GM12878 (cell line): ENCODE data around the gene CAMTA1. TPM values are rescaled to one million over a fixed set of nuclear protein-coding genes. Genes with fewer than 3 reads are reported as not detected.

Source experiments
- ATAC-seq: fragments of 200-7000 bp; cut with Tn5 transposase; 3 replicates; pipeline ENCODE4 v1.9.1; 2020; ENCODE audit warnings: mild to moderate bottlenecking, moderate library complexity
- BruUV-seq: library from RNA; stranded (reverse); fragments of 400-500 nt; replicated peaks from 2 replicates; lab custom pipeline; 2021; lab: Mats Ljungman, UMichigan
- CTCF ChIA-PET: fragments of 300-600 bp; sonication (Branson Sonifier 250); formaldehyde crosslinking; extraction: SDS; loops from one replicate; lab custom pipeline; 2021; ENCODE audit warnings: inconsistent platforms; lab: Yijun Ruan, JAX
- POLR2A ChIA-PET: fragments of 350-600 bp; formaldehyde crosslinking; extraction: SDS; loops from one replicate; lab custom pipeline; 2021; ENCODE audit warnings: inconsistent platforms; lab: Charles Lee
- RAD21 ChIA-PET: fragments of 300-600 bp; sonication (Branson Sonifier 250); formaldehyde crosslinking; loops from one replicate; lab custom pipeline; 2023; ENCODE audit warnings: antibody characterized with exemption; ENCODE audit not compliant: unreplicated experiment; lab: Charles Lee
- SMC1A ChIA-PET: fragments of 300-600 bp; sonication (Branson Sonifier 250); formaldehyde crosslinking; loops from one replicate; lab custom pipeline; 2023; ENCODE audit not compliant: unreplicated experiment, uncharacterized antibody; lab: Charles Lee
- DNase-seq: peaks from one replicate; pipeline ENCODE4 v3.0.0-alpha.2; 2011; ENCODE audit warnings: low read depth, low spot score
- FAIRE-seq: peaks from 3 replicates; lab custom pipeline; 2011; peaks lifted over from hg19 to GRCh38; lab: Jason Lieb, UNC
- H2AFZ ChIP-seq: 2 replicates; pipeline ENCODE4 v1.6.0; 2011; ENCODE audit warnings: low read depth, low read length, control low read depth; ENCODE audit not compliant: control insufficient read depth
- H3K27ac ChIP-seq: 2 replicates; pipeline ENCODE4 v1.5.1; 2011; ENCODE audit warnings: control low read depth; ENCODE audit not compliant: control insufficient read depth, insufficient read depth
- H3K27me3 ChIP-seq, 2 experiments: replicated peaks in 1 of 2; 2 replicates each; pipeline versions ENCODE4 v1.6.0 to v1.6.1; 2011; ENCODE audit warnings: low read length in 1 of 2; ENCODE audit not compliant: control insufficient read depth in 2 of 2, insufficient read depth in 2 of 2
- H3K36me3 ChIP-seq, 2 experiments: 2 replicates each; pipeline ENCODE4 v1.5.1; 2011; ENCODE audit warnings: low read length in 1 of 2; ENCODE audit not compliant: control insufficient read depth in 2 of 2, insufficient read depth in 2 of 2
- H3K4me1 ChIP-seq: 2 replicates; pipeline ENCODE4 v1.6.1; 2011; ENCODE audit warnings: mild to moderate bottlenecking, low read length, moderate library complexity, mixed read lengths; ENCODE audit not compliant: control insufficient read depth, insufficient read depth
- H3K4me2 ChIP-seq: 2 replicates; pipeline ENCODE4 v1.6.0; 2011; ENCODE audit warnings: control low read depth; ENCODE audit not compliant: control insufficient read depth, insufficient read depth
- H3K4me3 ChIP-seq: fragments of 200-600 bp; sonication (generic); 2 replicates; pipeline ENCODE4 v1.5.1; 2016
- H3K79me2 ChIP-seq: 2 replicates; pipeline ENCODE4 v1.6.0; 2011; ENCODE audit warnings: low read length; ENCODE audit not compliant: control insufficient read depth, insufficient read depth
- H3K9ac ChIP-seq: 2 replicates; pipeline ENCODE4 v1.8.0; 2011; ENCODE audit warnings: low read length, control low read depth, mixed read lengths; ENCODE audit not compliant: control insufficient read depth, insufficient read depth
- H3K9me3 ChIP-seq: replicated peaks from 3 replicates; pipeline ENCODE4 v1.5.1; 2011; ENCODE audit warnings: mild to moderate bottlenecking, low read length; ENCODE audit not compliant: control insufficient read depth, insufficient read depth
- H4K20me1 ChIP-seq: 2 replicates; pipeline ENCODE4 v1.6.0; 2011; ENCODE audit not compliant: control insufficient read depth, insufficient read depth
- BCL11A ChIP-seq: IDR thresholded peaks from 2 replicates; pipeline ENCODE4 v1.6.1; 2011; ENCODE audit warnings: low read depth, low read length
- CBX3 ChIP-seq: fragments of 200-600 bp; sonication (generic); IDR thresholded peaks from 2 replicates; pipeline ENCODE4 v1.6.1; 2016; ENCODE audit warnings: low read depth, borderline replicate concordance
- CEBPB ChIP-seq, 2 experiments: fragments of 150-350 bp in 1 of 2; IDR thresholded peaks; 2 replicates each; pipeline ENCODE4 v1.6.1; 2012 to 2014; ENCODE audit warnings: low read depth in 2 of 2, low read length in 2 of 2, borderline replicate concordance in 1 of 2, inconsistent platforms in 1 of 2
- CREM ChIP-seq: IDR thresholded peaks from 2 replicates; pipeline ENCODE4 v1.6.1; 2014; ENCODE audit warnings: antibody characterized with exemption, low read depth
- MEF2A ChIP-seq: IDR thresholded peaks from 2 replicates; pipeline ENCODE4 v1.6.1; 2011; ENCODE audit warnings: low read depth, mild to moderate bottlenecking, low read length, moderate library complexity; ENCODE audit not compliant: insufficient read depth
- RCOR1 ChIP-seq: conservative IDR thresholded peaks from 2 replicates; pipeline ENCODE4 v1.6.1; 2012; ENCODE audit warnings: low read depth, low read length, improper control_type of control experiment
- SREBF1 ChIP-seq: IDR thresholded peaks from 2 replicates; pipeline ENCODE4 v1.6.1; 2012; ENCODE audit warnings: mild to moderate bottlenecking, low read length
- STAT3 ChIP-seq: IDR thresholded peaks from 2 replicates; pipeline ENCODE4 v1.6.1; 2011; ENCODE audit warnings: low read depth, low read length, improper control_type of control experiment
- WGBS: methylation state at CpG from one replicate; pipeline ENCODE4 v1.1.6; 2016; ENCODE audit warnings: low lambda C conversion rate; ENCODE audit not compliant: insufficient replicate concordance, insufficient coverage; ENCODE audit errors: missing lambda C conversion rate; 5-methylcytosine and 5-hydroxymethylcytosine counted together
- in situ Hi-C: fragments of 300-500 bp; cut with MboI; formaldehyde crosslinking; loops from 9 replicates; pipeline ENCODE4 v1.14.3; 2018; ENCODE audit warnings: mixed read lengths
- intact Hi-C: fragments of 100-400 bp; cut with micrococcal nuclease; formaldehyde crosslinking; loops from one replicate; pipeline ENCODE4 v1.14.2; 2022; ENCODE audit not compliant: unreplicated experiment
- polyA plus RNA-seq, 11 experiments: library from polyadenylated mRNA; depleted of rRNA in 4 of 11; unstranded in 6 of 11; stranded (reverse) in 5 of 11; fragments of >200 nt; fragmentation: Nextera tagmentation in 4 of 11; fragmentation: Illumina TruSeq in 1 of 11; extraction: Ambion mirVana in 4 of 11; extraction: Trizol in 1 of 11; gene quantifications; 1 replicate in 1 of 11; 2 replicates in 10 of 11; pipeline versions ENCODE4 v1.2.1 to v1.2.3, GENCODE V29; 2011 to 2016; ENCODE audit warnings: inconsistent platforms in 2 of 11, missing spikeins in 2 of 11, low read depth in 1 of 11
- total RNA-seq, 4 experiments: library from RNA; depleted of rRNA in 3 of 4; stranded (reverse); fragments of >200 nt in 3 of 4; fragmentation: Illumina TruSeq in 1 of 4; extraction: Trizol in 1 of 4; gene quantifications; 2 replicates each; pipeline versions ENCODE4 v1.2.1 to v1.2.3, GENCODE V29; 2013 to 2021
- TF ChIP-seq, protein P1 (sequence below): IDR thresholded peaks from 2 replicates; pipeline ENCODE4 v1.6.1; 2012; ENCODE audit warnings: low read depth, low read length, improper control_type of control experiment
- TF ChIP-seq, protein P2 (sequence below): fragments of 450-650 bp; IDR thresholded peaks from 2 replicates; pipeline ENCODE4 v1.6.1; 2017; ENCODE audit warnings: mild to moderate bottlenecking, moderate library complexity
- TF ChIP-seq, protein P3 (sequence below): fragments of 450-650 bp; formaldehyde crosslinking; IDR thresholded peaks from 2 replicates; pipeline ENCODE4 v1.4.0; 2022; ENCODE audit warnings: mild to moderate bottlenecking, moderate library complexity

Gene CAMTA1
- total and polyA plus RNA-seq, 10 of the 15 experiments (the other 5 are each of a cell fraction or from before 2014, with no cell fraction given) = 37.7 to 148 (median 76.4) TPM

DNA sequence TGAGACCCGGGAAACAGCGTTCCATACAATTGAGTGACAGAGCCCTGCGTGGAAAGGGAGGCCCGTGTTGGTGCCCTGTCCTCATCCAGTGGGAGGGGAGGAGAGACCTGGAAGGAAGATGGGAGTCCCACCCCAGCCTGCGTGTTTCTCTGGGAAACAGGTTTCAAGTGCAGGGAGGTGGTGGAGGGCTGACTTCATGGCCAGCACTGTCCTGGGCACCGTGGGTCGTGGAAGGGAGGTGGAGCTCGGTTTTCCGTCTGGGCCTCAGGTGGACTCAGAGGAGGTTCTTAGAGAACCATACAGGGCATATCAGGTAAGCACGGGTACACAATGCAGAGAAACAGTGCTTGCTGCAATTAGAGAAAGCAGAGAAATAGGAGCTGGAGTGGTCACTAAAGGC is 222.6 kb downstream of the CAMTA1 start:
- no peaks in the 10 kb centered on the region for H3K4me1 ChIP-seq
- FAIRE-seq = no peak
- DNase-seq = no peak
- H3K79me2 ChIP-seq = no peaks in the 10 kb centered on the region
- 27% methylated on average over 10 of the region's 10 CpGs for WGBS
- no peaks in the 10 kb centered on the region for H3K9me3 ChIP-seq
- no TSS peak for BruUV-seq
- ChIA-PET CTCF (interaction anchor here (1.5 kb wide), 1 partner anchor 34 kb away, joined by 5 read pairs; no protein-coding TSS in a partner anchor), RAD21 (no interaction called here), SMC1A (no interaction called here), POLR2A (no interaction called here)
- no peak overlapping the region for H3K4me3 ChIP-seq
- intact Hi-C loops = no loop called here
- H3K4me2 ChIP-seq = no peak overlapping the region
- H3K27ac ChIP-seq = no peak overlapping the region
- in situ Hi-C loops = no loop called here
- no peak overlapping the region for H3K9ac ChIP-seq
- H2AFZ ChIP-seq = no peak overlapping the region
- no peaks in the 10 kb centered on the region for H3K36me3 ChIP-seq
- ATAC-seq = no peak
- no peaks in the 10 kb centered on the region for H4K20me1 ChIP-seq
- no peaks in the 10 kb centered on the region; a peak in 2 of 4 replicates for H3K27me3 ChIP-seq
- TF ChIP-seq STAT3 (no peak), MEF2A (no peak), CEBPB (IDR thresholded peaks at IDR 0.05; ENCODE audit: borderline replicate concordance in 1 of 2, low read depth in 2 of 2, low read length in 2 of 2) (no peak), CREM (no peak), CBX3 (no peak), RCOR1 (no peak), BCL11A (no peak), SREBF1 (no peak)
- TF ChIP-seq, protein P1, sequence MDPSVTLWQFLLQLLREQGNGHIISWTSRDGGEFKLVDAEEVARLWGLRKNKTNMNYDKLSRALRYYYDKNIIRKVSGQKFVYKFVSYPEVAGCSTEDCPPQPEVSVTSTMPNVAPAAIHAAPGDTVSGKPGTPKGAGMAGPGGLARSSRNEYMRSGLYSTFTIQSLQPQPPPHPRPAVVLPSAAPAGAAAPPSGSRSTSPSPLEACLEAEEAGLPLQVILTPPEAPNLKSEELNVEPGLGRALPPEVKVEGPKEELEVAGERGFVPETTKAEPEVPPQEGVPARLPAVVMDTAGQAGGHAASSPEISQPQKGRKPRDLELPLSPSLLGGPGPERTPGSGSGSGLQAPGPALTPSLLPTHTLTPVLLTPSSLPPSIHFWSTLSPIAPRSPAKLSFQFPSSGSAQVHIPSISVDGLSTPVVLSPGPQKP = no peak
- TF ChIP-seq, protein P2, sequence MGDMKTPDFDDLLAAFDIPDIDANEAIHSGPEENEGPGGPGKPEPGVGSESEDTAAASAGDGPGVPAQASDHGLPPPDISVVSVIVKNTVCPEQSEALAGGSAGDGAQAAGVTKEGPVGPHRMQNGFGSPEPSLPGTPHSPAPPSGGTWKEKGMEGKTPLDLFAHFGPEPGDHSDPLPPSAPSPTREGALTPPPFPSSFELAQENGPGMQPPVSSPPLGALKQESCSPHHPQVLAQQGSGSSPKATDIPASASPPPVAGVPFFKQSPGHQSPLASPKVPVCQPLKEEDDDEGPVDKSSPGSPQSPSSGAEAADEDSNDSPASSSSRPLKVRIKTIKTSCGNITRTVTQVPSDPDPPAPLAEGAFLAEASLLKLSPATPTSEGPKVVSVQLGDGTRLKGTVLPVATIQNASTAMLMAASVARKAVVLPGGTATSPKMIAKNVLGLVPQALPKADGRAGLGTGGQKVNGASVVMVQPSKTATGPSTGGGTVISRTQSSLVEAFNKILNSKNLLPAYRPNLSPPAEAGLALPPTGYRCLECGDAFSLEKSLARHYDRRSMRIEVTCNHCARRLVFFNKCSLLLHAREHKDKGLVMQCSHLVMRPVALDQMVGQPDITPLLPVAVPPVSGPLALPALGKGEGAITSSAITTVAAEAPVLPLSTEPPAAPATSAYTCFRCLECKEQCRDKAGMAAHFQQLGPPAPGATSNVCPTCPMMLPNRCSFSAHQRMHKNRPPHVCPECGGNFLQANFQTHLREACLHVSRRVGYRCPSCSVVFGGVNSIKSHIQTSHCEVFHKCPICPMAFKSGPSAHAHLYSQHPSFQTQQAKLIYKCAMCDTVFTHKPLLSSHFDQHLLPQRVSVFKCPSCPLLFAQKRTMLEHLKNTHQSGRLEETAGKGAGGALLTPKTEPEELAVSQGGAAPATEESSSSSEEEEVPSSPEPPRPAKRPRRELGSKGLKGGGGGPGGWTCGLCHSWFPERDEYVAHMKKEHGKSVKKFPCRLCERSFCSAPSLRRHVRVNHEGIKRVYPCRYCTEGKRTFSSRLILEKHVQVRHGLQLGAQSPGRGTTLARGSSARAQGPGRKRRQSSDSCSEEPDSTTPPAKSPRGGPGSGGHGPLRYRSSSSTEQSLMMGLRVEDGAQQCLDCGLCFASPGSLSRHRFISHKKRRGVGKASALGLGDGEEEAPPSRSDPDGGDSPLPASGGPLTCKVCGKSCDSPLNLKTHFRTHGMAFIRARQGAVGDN = no peak
- TF ChIP-seq, protein P3, sequence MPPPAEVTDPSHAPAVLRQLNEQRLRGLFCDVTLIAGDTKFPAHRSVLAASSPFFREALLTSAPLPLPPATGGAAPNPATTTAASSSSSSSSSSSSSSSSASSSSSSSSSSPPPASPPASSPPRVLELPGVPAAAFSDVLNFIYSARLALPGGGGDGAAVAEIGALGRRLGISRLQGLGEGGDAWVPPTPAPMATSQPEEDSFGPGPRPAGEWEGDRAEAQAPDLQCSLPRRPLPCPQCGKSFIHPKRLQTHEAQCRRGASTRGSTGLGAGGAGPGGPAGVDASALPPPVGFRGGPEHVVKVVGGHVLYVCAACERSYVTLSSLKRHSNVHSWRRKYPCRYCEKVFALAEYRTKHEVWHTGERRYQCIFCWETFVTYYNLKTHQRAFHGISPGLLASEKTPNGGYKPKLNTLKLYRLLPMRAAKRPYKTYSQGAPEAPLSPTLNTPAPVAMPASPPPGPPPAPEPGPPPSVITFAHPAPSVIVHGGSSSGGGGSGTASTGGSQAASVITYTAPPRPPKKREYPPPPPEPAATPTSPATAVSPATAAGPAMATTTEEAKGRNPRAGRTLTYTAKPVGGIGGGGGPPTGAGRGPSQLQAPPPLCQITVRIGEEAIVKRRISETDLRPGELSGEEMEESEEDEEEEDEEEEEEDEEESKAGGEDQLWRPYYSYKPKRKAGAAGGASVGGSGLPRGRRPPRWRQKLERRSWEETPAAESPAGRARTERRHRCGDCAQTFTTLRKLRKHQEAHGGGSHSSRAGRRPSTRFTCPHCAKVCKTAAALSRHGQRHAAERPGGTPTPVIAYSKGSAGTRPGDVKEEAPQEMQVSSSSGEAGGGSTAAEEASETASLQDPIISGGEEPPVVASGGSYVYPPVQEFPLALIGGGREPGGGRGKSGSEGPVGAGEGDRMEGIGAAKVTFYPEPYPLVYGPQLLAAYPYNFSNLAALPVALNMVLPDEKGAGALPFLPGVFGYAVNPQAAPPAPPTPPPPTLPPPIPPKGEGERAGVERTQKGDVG (CRISPR knock-in tag) = no peak
